SHP77 treated with DMSO at 0.1 percent for 48 hours (cell line): ENCODE results near the gene C8A.

Source experiments
- DNase-seq: peaks from one replicate; lab custom pipeline; 2025; lab: John Stamatoyannopoulos, UW

Gene C8A

DNA sequence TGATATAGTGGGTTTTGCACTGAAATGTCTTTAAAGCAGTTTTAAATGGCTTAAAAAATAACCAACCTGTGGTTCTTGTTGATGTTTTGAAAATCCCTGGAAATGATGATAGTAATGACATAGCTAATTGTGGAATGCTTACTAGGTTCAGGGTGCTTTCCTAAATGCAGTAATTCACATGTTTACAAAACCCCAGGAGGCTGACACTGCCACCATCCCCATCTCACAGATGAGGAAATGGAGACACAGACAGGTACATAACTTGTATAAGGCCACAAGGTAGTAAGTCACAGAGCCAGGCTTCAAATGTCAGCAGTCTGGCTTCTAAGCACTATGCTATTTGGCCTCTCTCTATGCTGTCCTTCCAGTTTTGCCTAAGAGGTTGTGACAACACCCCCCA is 70.6 kb downstream of the C8A start:
- no peak for DNase-seq

GRCh38 chr1:56927171-56927570 is 72.6 kb downstream of the C8A start:
- DNase-seq = no peak

GRCh38 chr1:56927986-56928385 is 73.4 kb downstream of the C8A start:
- no peak for DNase-seq

GRCh38 chr1:56929492-56929891 is 74.9 kb downstream of the C8A start:
- no peak for DNase-seq

- no peak for DNase-seq
These were observed 76.6 kb downstream of the C8A start for GRCh38 chr1:56931211-56931610.

GRCh38 chr1:56931686-56932085 is 77.1 kb downstream of the C8A start:
- no peak for DNase-seq

DNA sequence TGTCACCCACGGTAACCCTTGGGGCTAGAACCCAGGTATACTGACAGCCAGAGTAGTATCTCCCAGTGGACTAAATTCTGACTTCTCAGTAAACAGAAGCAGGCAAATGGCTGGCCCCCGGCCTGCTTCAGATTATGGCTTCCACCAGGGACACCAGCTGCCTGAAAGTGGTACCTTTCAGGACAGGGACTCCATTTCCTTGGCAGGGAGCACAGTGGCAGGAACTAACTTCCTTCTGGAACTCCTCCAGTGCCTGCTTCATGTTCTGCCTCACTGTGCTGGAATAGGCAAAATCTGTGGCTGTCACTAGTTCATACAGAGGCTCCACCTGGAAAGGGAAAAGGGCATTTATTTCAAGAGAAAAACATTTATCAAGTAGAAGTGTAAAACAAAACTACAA is 78.6 kb downstream of the C8A start:
- DNase-seq = no peak

- no peak for DNase-seq
These were observed 79.0 kb downstream of the C8A start for GRCh38 chr1:56933606-56934005.

DNA sequence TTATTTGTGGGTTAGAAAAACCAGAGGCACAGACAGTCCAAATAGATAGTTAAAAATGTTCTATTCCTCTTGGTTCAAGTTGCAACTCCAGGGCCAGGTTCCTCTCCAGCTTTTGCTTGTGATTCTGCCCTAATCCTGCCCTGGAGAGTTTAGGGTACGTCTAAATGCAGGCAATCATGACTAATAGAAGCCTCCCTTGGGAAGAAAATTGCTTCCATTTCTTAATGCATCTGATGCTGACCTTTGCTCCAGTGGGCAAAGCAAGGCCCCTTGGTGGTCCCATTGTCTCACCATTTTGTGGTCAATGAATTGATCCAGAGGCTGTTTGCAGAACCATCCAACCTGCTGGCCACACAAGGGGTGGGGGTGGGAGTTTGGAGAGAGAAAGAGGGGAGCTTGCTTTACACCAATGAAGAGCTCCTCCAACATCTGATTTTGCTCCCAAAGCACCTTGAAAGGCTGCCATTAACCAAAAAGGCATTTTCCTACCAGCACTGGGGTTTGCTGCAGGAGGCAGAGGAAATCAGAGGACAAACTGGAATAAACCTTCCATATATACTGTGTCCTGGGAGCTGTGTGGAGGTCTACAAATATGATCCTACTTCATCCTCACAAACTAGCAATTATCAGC is 79.9 kb downstream of the C8A start:
- DNase-seq = no peak

- no peak for DNase-seq
These were observed 84.0 kb downstream of the C8A start for GRCh38 chr1:56938646-56939045.

DNA sequence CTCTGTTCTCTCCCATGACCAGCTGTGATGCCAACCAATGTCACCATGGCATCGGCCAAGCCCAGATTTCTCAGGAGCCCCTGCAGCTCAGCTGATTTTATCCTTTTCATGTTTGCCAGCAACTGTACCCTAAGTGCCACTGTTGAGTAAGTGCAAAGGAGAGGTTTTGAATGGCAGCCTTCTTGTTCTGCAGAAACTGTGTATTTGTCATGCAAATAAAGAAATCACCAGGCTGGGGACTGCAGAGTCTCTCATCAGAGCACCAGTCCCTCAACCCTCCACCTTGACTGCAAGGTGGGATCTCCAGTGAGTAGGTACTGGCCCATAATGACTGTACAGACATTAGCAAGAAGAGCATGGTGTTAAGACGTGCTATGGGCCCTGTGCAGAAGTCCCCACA is 84.6 kb downstream of the C8A start:
- DNase-seq = no peak

- DNase-seq = no peak
These were observed 85.4 kb downstream of the C8A start for GRCh38 chr1:56940039-56940438.

GRCh38 chr1:56948403-56949023 is 93.9 kb downstream of the C8A start:
- no peak for DNase-seq

DNA sequence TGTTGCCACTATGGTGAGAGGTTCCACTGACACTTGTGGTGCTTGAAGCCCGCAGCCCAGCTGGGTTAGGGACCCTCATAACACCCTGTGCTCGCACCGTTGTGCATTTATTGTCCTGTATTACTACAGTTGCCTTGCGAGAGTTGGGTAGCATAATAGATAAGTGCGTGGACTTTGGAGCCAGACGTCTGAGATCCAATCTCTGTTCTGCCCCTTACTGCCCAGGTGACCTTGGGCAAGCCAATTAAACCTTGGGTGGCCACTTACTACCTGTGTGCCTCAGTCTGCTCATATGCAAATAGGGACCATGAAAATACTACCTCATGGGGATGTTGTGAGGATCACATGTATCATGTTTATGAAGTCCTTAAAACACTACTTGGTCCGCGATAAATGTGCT is 97.9 kb downstream of the C8A start:
- DNase-seq = no peak

DNA sequence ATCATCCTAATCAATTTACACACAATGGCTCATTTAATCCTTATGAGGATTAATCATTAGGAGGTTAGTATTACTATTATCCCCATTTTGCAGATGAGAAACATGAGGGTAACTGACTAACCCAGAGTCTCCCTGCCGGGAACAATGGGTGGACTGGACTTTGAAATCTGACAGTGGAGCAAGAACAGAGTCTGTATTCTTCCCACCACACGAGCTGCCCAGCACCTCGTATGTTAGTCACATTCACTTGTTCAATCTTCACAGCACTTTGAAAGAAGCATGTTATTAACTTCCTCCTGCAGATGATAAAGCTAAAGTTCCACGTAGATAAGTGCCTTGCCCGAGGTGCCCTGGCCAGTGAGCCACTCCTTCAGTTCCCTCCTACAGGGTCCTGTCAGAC is 98.8 kb downstream of the C8A start:
- no peak for DNase-seq

- DNase-seq = no peak
These were observed 100.1 kb downstream of the C8A start for GRCh38 chr1:56954664-56955063.

DNA sequence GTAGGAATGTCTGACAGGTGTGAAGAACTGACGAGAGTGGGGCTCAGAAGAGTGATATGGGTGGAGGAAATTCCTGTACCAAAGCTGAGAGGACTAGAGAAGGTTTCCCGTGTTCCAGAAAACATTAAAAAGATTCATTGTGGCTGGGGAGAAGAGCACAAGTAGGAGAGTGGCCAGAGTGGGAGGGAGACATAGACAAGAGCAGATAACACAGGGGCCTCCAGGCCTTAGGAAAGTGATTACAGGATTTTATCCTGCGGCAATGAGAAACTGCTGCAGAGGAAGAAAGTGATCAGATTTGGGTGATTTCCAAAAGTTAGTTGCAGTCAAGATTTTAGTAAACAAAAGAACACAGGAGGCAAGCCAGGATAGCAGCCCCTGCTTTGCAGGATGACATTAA is 103.3 kb downstream of the C8A start:
- no peak for DNase-seq

DNA sequence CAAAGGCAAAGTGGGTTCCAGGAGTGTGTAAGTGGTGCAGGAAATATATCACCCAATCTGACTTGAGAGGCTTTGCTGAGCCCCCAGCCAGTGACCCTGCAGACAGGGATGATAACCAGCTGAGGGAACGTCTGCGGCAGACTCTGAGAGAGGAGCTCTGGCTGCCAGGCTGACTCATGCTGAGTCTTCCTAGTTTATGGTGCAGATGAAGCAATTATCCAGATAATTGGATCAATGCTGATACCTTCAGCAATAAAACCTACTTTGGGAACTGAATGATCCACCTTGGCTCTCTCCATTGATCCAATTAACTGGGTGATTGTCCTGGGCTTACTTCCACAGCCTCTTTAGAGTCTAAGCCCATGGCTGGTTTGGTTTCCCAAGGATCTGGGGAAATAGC is 103.9 kb downstream of the C8A start:
- DNase-seq = no peak

GRCh38 chr1:56961426-56961825 is 106.8 kb downstream of the C8A start:
- DNase-seq = no peak

- no peak for DNase-seq
These were observed 109.1 kb downstream of the C8A start for GRCh38 chr1:56963667-56964066.

GRCh38 chr1:56964349-56965017 is 109.9 kb downstream of the C8A start:
- no peak for DNase-seq

DNA sequence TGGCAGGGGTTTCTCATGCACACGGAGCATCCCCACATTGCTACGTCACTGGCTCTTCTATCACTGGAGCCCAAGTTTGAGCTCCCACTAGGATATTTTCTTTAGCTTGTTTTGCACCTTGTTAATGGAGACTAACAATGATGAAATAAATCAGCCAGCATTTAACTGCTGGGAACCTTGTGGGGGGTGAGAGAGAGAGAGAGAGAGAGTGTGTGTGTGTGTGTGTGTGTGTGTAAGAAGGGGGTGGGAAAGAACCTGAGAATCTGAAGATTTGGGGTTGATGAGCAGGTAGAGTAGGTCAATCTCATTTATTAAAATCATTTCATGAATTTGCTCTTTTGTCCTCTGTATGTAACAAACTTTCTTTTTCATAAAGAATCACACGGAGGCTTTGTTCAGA is 110.6 kb downstream of the C8A start:
- DNase-seq = no peak

- no peak for DNase-seq
These were observed 111.5 kb downstream of the C8A start, which contains the start of gene C8B for GRCh38 chr1:56965916-56966697. Gene C8B (minus strand): TSS chr1:56966015. CDS start chr1:56965948, 67 bp downstream.
